T-helper 1 cell treated with Interleukin-12 subunit alpha and Interleukin-12 subunit beta and Interleukin-4 antibody, amounts not matched to agents 30 ng/mL and 1 ng/mL, for 36 hours (primary cell): Measurements from ENCODE around the gene NECTIN2. TPM values are rescaled to one million over a fixed set of nuclear protein-coding genes. Genes with fewer than 3 reads are reported as not detected.

ENCODE experiments used
- intact Hi-C: fragments of 100-400 bp; cut with micrococcal nuclease; formaldehyde crosslinking; loops from one replicate; pipeline ENCODE4 v1.15.1; 2024
- total RNA-seq: library from RNA; stranded (reverse); gene quantifications from 2 replicates; pipeline ENCODE4 v1.2.3, GENCODE V29; 2022

The NECTIN2 gene
- total RNA-seq = 0.34 TPM in 1 of 2 replicates, not detected in the other

- intact Hi-C loops = loop anchor here (1.0 to 5.0 kb wide), 12 partner anchors 44 to 332 kb away; partner anchors contain the start of genes APOC1, BLOC1S3, PPP1R37 and TRAPPC6A
Observed at GRCh38 chr19:44845612-44846454, at the start of gene NECTIN2. TSS of gene NECTIN2 (plus strand) at chr19:44846297. CDS start at chr19:44846526, 229 bp downstream.

- intact Hi-C loops = no loop called here
Observed at GRCh38 chr19:44796701-44797115, 49.4 kb upstream of the NECTIN2 start.

DNA sequence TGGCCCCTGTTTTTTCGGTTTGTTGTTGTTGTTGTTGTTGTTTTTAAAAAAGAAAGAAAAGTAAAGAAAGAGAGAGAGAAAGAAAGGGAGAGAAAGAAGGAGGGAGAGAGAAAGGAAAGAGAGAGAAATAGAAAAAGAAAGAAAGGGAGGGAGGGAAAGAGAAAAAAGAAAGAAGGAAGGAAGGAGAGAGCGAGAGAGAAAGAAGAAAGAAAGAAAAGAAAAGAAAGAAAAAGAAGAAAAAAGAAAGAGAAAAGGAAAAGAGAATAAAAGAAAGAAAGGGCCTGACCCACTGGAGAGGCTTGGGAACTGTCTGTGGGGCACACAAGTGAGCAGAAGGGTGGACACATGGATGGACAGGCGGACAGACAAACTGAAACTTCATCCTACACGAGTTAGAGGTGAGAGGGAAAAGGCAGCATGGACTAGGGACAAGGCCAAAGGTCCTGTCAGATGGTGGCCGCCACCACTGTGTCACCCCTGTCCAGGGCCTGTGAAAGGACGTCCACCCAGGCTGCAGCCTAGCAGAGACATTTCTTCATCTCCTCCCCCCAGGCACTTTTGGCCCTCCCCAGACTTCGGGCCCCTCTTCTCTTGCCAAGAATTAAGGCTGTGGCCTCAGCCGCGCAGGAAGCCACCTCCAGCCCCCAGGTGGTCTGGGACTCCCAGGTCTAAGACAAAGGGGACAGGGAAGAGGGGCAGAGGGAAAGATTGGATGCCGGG, 46.3 kb upstream of the NECTIN2 start:
- intact Hi-C loops = loop anchor here (1.0 kb wide), 5 partner anchors 15 to 152 kb away; no protein-coding TSS in a partner anchor

GRCh38 chr19:44800461-44800860, 45.6 kb upstream of the NECTIN2 start:
- intact Hi-C loops = loop anchor here (1.0 kb wide), 5 partner anchors 16 to 151 kb away; no protein-coding TSS in a partner anchor

DNA sequence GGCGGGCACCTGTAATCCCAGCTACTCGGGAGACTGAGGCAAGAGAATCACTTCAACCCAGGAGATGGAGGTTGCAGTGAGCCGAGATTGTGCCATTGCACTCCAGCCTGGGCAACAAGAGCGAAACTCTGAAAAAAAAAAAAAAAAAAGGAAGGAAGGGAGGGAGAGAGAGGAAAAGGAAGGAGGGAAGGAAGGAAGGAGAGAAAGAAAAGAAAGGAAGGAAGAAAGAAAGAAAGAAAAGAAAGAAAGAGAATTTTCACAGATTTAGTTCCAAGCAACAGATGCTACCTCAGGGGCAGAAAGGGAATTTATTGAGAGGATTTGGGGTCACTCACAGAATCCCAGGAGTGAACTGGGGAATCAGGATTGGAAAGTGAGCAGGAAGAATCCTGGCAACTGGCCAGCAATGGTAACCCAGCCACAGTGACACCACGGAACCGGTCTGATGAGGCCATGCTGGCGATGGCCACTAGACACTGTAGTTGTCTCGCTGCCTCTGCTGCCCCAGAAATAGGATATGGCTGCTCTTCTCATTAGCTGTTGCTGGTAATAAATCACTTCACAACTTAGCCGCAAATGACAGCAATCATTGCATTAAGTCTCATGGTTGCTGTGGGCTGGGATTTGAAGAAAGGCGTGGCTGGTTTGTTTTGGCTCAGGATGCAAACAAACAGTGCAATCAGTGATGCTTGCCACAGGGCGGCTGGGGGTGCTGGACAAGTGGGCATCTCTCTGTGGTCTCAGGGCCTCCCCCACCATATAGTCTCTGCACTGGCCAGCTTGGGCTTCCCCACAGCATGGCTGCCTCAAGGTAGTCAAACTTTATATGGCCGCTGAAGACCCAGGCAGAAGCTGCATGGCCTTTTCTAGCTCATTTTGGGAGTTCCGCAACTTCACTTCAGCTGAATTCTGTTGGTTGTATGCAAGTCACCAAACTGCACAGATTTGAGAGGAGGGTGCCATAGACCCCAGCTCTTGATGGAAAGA, 42.4 kb upstream of the NECTIN2 start:
- intact Hi-C loops = no loop called here

GRCh38 chr19:44806291-44806690, 39.8 kb upstream of the NECTIN2 start:
- intact Hi-C loops = no loop called here

DNA sequence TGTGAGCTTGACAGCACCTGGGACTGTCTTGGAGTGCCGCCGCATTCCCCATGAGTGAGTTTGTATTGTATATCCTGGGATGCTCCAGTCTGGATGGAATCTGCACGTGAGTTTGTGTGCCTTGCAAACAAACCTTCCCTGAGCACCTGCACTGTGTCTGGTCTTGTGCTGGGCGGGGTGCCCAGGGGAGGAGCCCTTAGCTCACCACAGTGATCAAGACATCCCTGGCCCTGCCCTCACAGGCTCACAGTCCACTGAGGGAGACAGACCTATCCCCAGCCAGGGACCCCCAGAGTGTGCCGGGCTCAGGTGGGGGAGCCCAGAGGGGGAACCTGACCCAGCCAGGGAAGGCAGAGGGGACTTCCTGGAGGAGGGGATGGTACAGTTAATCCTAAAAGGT, 38.9 kb upstream of the NECTIN2 start:
- intact Hi-C loops = no loop called here

DNA sequence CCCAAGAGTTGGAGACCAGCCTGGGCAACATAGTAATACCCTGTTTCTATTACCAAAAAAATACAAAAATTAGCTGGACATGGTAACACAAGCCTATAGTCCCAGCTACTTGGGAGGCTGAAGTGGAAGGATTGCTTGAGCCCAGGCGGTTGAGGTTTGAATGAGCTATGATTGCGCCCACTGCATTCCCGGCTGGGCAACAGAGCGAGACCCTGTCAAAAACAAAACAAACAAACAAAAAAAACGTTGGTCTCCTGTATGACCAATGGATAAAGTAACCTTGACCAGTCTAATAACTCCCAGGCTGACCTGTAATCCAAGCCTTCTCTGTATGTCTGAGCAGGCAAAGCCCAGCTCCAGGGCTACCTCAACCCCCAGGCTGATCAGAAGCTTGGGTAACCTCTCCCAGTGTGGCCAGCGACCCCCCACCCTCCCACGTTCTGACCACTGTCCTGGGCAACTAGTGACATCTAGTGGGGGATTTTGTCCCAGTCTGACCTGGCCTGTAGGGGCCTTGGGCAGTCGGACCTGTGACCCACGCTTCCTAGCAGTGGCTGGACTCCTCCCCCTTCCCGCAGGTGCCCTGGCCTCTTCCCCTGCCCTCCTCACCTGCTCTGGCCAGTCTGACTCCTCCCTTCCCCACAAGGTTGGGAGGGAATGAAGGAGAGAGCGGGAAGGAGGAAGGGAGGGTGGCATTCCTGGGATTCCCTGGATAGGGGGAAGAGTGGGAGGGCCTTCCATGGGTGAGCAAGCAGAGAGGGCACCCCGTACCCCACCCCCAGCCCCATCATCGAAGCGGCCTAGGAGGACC, 38.2 kb upstream of the NECTIN2 start:
- intact Hi-C loops = no loop called here

DNA sequence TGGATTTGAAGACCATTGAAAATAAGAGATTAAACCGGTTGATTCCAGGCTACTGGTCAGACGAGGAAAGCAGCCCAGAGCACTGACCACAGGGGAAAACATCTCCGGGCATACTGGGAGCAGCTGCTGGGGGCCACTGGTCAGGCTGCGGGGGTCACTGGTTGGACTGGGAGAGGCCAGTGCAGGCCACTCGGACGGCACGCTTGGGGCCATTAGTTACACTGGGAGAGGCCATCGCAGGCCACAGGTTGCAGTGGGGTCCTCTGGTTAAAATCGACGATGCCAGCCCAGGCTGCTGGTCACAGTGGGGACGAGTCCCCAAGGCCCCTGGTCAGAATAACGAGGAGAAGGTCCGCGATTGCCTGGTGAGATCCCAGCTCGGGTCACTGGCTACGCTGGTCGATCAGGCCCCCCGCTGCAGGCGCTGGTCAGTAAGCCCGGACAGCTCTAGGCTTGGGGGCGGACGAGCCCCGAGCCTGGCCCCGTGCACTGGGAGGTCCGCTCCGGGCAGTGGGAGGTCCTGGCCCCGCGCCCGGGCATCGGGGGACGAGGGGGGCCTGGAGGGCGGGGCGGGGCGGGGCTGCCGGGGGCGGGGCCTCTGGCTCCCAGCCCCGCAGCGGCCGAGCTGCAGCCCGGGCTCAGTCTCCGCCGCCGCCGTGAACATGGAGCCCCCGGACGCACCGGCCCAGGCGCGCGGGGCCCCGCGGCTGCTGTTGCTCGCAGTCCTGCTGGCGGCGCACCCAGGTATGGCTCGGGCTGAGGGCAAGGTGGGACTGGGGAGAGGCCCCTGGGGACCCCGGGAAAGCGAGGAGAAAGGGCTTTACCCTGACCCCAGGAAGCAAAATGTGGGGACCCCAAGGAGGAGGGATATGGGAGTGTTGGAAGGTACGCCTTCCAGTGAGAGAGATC, 37.4 kb upstream of the NECTIN2 start, which contains the start of gene BCAM:
Gene BCAM (plus strand): TSS at position 641 of the 909 bp plus-strand sequence. CDS start 22 bp downstream, at position 663.
- intact Hi-C loops = no loop called here

DNA sequence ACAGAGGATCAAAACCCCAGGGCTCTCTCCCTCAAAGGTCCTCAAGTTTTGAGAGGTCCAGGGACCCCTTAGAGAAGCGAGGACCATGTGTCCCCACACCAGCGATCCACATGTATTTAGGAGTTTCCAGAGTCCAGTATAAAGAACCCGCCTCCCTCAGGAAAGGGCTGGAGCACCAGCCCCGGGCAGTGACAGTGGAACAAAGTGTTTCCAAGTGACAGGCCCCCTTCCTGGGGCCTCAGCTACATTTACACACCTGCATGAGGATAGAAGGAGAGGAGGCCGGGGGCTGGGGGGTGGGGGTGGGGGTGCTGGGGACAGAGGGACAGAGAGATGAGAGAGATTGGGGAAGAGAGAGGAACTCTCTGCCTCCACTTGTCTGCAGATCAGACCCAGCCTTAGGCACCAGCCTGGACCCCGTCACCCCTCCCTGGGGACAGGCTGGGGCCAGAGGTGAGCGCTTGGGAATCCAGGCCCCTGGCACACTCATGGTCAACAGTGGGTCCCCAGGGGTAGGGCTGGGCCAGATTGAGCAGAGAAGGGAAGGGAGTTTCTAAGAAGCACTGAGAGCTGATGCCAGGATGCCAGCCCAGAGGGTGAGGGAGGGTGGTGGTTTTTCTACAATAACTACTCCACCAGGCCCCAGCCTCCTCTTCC, 36.4 kb upstream of the NECTIN2 start:
- intact Hi-C loops = no loop called here

DNA sequence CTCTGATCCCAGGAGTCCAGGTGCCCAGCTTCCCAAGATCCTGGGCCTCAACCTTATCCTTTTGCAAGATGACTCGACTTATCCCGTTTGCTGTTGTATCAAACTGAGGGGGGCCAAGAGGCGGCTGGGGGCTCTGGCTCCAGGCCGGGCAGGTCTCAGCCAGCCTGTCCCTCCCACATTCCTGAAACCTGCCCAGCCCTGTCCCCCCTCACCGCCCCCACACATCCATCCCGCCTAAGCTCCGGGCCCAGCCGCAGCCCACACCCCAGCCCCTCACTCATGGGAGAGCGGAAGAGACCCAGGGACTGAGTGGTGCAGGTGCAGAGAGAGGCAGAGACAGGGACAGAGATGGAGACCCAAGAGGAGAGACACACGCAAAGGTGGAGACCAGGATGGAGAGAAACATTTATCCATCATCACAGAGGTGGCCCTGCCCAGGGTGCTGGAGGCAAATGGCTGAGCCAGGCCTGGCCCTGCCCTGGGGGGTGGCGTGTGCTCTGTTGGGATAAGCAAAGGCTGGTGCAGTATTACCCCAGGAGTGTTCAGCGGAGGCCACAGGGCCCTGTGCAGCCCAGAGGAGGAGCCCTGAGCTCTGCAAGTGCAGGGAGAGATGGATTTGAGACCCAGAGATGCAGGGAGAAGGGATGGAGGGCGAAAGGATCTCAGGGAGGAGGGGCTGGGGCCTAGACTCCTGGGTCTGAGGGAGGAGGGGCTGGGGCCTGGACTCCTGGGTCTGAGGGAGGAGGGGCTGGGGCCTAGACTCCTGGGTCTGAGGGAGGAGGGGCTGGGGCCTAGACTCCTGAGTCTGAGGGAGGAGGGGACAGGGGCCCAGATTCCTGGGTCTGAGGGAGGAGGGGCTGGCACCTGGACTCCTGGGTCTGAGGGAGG, 35.6 kb upstream of the NECTIN2 start:
- intact Hi-C loops = no loop called here

- intact Hi-C loops = no loop called here
Observed at GRCh38 chr19:44811122-44811419, 35.0 kb upstream of the NECTIN2 start.

GRCh38 chr19:44812142-44812718, 33.9 kb upstream of the NECTIN2 start:
- intact Hi-C loops = no loop called here

DNA sequence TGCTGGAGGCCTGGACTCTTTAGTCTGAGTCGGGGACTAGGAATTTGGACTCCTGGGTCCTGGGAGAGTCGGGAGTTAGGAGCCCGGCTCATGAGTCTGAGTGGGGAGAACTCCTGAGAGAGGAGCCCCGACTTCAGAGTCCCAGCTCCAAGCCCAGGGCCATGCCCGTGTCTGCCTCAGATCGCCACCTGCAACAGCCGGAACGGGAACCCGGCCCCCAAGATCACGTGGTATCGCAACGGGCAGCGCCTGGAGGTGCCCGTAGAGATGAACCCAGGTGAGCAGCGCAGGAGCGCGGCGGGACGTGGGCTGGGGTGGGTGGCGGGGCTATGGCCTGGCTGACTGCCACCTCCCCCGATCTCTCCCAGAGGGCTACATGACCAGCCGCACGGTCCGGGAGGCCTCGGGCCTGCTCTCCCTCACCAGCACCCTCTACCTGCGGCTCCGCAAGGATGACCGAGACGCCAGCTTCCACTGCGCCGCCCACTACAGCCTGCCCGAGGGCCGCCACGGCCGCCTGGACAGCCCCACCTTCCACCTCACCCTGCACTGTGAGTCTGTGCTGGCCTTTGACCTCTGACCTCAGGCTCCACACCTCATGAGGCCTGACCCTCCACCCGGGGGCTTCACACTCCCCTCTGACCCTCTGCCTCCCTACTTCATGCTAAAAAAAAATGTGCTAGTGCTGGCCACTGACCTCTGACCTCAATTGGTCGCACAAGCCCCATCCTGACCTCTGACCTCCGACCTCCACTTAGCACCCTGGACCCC, 32.8 kb upstream of the NECTIN2 start:
- intact Hi-C loops = no loop called here

DNA sequence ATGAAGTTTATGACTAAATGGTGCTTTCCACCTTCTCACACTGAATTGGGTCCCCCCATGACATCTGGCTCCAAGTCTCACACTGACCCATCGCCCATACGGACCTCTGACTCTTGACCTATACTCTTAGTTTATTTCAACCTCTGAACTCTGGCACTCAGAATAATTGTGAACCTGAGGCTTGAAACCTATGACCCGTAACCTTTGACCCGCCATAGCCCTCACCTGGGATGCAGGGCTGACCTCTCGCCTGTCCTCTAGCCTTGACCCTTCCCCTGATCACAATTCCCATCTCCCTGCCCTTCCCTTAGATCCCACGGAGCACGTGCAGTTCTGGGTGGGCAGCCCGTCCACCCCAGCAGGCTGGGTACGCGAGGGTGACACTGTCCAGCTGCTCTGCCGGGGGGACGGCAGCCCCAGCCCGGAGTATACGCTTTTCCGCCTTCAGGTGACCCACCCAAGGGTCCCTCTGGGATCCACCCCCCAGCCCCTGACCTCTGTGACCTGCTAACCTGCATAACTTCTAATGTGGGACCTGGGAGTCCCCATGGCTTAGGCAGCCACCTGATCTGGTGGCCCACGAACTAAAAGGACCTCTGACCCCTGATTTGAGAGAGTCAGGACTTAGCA, 32.1 kb upstream of the NECTIN2 start:
- intact Hi-C loops = no loop called here

DNA sequence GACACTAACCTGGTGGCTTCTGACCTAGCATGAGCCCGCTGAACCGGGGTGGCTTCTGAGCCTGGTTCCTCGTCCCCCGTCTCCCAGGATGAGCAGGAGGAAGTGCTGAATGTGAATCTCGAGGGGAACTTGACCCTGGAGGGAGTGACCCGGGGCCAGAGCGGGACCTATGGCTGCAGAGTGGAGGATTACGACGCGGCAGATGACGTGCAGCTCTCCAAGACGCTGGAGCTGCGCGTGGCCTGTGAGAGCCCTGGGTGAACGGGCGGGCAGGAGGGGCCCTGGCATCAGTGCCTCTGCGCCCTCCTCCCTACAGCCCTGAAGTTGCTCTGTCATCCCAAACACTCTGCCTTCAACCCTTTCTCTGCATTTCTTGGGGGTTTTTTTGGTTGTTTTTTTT, 31.6 kb upstream of the NECTIN2 start:
- intact Hi-C loops = no loop called here
